Stromal cell of bone marrow (primary cell): Measurements from ENCODE around the gene GPR101.
A peak's percentile ranks its signal among the peaks of the same experiment; 100 is the strongest.
"Not testable (repeated sequence)": the region's sequence is repeated elsewhere in the genome, so short reads cannot be mapped to it uniquely, and the experiment has no call there.

ENCODE experiments used
- DNase-seq: peaks from one replicate; pipeline ENCODE4 v3.0.0-alpha.2; 2012; ENCODE audit warnings: low read depth

Gene GPR101

DNA sequence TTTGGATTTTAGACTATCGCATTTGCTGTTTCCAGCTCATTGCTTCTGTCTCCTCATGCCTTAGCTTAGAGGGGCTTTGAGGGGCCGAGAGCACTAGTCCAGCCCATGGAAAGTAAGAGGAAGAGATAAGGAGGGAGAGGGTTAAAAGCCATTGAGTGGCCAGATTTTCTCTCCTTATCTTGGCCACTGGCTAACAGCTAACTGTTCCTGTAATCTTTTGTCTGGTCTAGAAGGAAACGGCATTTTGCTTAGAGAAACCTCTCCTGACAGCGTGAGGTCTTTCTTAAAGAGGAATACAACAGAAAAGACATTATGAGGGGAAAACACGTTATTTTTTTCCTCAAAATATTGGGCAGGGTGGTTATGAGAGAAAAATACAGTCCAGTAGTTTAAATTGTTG, 7.9 kb downstream of the GPR101 start:
- DNase-seq: no peak

DNA sequence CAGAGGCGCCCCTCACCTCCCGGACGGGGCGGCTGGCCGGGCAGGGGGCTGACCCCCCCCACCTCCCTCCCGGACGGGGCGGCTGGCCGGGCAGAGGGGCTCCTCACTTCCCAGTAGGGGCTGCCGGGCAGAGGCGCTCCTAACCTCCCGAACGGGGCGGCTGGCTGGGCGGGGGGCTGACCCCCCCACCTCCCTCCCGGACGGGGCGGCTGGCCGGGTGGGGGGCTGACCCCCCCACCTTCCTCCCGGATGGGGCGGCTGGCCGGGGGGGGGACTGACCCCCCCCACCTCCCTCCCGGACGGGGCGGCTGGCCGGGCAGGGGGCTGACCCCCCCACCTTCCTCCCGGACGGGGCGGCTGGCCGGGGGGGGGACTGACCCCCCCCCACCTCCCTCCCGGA, 33.6 kb downstream of the GPR101 start:
- not testable (repeated sequence) for DNase-seq

DNA sequence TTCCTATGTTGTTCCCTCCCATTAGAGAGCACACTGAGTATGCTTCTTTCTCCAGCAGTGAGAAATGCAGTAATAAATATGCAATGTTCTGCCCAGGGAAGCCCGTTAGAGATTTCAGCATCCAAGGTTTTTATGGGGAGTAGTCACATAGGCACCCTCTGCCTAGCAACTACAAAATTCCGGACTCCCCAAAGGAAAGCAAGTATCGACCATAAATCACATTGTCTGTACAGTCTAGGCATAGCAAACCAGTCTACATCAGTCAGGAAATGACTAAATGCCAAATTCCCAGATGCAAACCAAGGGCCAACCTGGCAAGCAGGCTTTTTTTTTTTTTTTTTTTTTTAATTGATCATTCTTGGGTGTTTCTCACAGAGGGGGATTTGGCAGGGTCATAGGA, 34.8 kb downstream of the GPR101 start:
- peak; percentile 21 for DNase-seq
